GM21529 (cell line): ENCODE results near the gene RPS21.
"Not testable (repeated sequence)": the region's sequence is repeated elsewhere in the genome, so short reads cannot be mapped to it uniquely, and the experiment has no call there.

Source experiments
- ATAC-seq: cut with Tn5 transposase; IDR thresholded peaks from one replicate; pipeline ENCODE4 v1.9.1; 2021; ENCODE audit not compliant: unreplicated experiment

RPS21 gene

DNA sequence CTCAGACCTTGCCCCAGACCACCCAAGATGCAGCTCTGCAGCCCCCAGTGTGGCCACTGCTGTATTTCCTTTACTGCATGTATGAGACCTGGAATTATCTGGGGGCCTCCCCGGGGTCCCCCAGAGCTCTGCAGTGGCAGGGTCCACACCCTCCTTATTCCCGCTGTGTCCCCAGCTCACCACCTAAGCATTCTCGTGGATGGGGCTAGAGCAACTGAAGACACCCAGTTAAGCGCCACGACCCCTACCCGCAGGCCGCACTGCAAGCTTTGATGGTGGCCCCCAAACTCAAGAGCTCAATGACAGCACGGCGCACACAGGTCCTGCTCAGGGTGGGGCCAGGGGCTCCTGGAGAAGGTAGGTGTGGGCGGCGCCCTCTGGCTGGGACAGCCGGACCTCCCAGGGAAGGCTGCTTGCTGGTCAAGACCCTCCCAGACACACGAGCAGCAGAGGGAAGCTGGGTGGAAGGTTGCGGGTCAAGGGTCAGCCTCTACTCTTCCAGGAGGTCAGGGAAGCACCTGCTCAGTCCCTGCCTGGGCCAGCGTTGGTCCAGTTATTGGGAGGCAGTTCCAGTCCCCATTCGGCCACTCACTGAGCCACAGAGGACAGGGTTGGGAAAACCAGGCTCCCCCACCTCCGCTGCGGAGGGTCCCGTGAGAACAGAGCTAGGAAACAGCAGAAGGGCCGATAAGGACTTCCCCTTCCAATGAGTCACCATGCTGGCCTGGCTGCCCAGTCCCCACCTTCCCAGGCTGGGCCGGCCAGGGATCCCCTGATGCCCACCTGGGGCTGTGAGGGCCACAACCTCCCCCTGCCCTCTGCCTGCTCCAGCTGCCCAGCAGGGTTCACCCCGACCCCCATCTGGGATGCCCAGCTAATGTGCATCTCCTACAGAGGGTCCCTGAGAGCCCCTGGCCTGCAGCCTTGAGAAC lies 22.7 kb upstream of the RPS21 start:
- ATAC-seq = no peak

DNA sequence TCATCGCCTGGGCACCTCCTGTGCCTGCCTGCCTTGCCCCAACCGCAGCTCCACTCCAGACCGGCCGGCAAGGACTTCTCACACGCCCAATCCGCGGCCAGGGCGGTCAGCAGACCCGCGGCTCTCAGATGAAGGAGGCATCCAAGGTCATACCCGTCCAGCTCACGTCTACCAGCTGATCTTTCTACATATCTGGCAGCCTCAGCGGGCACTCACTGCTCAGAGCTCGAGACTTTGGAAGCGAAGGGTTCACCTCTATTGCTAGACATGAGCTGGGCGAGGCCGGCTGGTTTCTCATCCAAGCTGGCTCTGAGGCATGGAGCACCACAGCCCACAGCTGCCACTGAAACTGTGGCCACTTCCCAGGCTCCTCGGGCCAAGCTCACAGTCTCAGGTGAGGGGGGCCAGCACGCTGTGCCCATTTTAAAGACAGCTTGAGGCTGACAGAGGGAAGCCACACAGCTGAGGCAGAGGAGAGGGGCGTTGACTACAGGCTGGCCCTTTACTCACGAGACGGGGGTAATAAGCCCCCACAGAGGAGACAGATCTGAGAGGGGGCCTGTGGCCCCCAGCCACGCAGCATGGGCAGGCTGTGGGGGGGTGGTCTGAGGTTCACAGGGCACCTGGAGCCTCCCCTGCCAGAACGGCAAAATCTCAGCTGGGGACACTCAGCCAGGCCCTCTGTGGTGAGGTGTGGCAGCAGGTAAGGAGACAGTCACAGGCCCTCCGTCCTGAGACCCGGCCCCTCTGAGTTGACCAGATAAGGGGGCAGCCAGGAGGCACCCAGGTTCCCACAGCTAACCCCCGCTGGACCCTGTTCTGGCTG lies 21.8 kb upstream of the RPS21 start:
- no peak for ATAC-seq

DNA sequence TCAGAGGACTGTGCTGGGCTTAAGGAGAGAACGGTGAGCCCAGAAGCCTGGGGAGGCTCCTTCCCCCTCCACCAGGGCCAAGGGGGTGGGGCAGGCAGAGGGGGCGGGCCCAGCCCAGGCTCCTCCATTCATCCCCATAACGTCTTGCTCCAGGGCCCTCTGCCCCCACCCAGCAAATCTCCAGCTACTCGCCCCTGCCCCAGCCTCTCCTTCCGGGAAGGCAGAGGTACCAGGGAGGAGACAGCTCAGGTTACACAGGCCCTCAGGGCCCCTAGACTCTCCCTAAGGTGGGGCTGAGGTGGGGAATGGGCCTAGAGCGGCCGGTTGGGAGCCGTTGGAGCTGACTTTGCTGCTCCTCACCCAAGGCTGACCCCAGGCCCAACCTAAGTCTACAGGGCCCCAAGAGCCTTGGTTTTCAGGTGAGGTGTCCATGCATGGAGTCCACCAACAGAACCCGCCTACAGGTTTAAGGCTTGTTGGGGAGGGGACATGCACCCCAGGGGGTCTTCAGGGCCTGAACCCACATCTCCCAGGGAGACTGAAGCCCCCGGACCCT lies 21.0 kb upstream of the RPS21 start:
- no peak for ATAC-seq

DNA sequence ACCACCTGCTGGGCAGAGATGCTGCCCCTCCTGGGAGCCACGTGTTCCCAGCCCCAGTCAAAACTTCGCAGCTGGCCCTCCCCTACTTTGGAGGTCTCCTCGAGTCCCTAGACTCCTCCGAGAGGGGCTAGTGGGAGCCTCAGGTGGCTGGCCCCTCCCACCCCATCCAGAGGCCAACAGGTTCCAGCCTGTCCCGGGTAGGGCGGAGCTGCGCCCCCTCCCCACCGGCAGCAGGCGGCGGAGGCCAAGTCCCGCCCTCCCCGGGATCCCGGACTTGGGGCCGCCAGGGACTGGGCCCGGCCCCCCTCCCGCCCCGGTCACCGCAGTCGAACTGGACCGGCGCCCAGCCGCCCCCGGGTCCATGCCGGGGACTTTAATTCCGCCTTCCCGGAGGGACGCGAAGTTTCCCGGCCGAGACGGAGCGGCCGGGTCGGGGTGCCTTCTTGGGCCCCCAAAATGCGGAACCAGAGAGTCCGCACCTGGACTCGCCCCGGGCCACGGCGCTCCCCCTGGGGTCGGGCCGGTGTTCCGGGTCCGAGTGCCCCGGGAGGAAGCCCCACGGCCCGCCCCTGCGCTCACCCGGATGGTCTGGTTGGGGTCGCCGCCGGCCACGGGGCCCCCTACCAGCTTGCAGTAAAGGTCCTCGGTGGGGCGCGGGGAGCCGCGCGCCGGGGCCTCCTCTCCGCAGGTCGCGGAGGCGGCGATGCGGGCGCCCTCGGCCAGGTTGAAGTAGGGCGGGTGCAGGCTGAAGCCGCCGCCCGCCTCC lies 20.4 kb upstream of the RPS21 start:
- ATAC-seq = no peak

DNA sequence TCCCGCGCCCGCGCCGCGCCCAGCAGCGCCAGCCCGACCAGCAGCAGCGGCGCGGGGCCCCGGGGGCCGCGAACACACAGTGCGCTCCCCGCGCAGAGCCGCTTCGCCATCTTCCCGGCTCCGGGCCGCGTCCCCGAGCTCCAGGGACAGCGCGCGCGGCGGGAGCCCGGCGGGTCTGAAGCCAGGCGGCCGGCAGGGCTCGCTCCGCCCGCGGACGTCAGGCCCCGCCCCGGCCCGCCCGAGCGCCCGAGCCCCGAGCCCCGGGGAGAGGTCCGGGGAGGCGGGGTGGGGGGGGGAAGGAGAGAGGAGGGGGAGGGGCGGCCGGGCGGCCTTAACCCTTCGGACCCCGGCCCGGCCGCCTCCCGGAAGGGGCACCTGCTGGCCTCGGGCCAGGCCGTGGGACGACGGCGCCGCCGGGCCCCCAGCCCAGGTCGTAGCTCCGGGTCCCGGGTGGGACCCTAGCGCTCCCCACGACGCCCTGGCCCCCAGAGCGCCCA lies 19.7 kb upstream of the RPS21 start, which contains the start of gene LAMA5:
Gene LAMA5, minus strand, starts transcription at position 177 of the 497 bp plus-strand sequence. Its CDS starts 67 bp downstream, at position 110.
- ATAC-seq = no peak

DNA sequence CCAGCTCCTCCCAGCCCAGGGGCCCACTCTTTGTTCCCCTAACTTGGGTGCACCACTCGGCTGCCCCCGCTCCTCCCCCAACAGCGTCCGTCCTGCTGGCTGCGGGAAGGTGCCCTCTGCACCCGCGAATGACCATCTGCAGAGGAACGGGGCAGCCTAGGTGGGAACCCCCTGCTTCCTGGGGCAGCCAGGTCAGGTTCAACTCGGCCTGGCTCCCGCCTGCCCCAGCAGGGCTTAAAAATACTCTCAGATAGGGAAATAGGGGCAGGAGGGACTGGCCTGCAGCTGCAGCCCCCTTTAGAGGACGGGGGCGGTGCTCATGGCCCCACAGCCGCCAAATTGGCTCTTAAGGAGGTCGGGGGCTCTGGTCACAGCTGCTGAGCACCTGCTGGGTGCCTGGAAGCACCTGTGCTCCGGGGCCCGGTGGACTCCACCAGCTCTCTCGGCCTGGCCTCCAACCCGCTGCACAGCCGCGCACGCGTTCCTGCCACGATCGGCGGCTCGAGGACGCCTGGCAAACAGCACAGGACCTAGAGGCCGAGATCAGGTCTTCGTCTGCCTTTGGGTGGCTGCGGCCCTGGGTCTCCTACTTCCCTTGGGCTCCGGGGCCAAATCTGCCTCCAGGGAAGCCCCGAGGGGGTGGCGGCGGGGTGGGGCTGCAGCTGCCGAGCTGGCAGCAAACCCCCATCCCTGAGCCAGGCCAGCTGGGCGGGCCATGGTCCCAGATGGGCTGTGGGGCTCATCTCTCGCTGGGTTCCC lies 19.1 kb upstream of the RPS21 start:
- no peak for ATAC-seq

DNA sequence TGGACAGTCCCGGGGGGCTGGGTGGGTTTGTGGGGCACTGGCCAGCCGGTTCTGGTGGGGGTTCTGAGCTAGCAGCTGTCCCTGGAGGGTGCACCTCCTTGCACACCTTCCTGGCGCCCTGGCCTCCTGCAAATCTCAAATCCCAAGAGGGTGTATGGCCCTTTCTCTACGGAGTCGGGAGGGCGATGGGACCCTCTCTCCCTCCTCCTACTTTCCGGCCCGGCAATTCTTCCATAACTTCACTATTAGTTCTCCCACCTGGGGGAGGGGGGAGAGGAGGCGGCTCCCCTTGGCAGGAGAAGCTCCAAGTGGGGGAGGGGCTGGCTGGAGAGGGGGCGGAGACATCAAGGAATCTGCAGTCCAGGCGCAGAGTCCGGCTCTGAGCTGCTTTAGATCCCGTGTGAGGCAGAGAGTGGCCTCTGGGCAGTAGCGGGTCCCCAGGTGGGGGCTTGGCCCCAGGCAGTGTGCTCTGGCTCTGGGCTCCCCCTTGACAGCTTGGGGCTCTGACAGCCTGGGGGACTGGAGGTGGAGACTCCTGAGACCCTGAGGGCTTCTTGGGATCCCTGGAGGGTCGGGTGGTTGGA lies 18.4 kb upstream of the RPS21 start:
- no peak for ATAC-seq

DNA sequence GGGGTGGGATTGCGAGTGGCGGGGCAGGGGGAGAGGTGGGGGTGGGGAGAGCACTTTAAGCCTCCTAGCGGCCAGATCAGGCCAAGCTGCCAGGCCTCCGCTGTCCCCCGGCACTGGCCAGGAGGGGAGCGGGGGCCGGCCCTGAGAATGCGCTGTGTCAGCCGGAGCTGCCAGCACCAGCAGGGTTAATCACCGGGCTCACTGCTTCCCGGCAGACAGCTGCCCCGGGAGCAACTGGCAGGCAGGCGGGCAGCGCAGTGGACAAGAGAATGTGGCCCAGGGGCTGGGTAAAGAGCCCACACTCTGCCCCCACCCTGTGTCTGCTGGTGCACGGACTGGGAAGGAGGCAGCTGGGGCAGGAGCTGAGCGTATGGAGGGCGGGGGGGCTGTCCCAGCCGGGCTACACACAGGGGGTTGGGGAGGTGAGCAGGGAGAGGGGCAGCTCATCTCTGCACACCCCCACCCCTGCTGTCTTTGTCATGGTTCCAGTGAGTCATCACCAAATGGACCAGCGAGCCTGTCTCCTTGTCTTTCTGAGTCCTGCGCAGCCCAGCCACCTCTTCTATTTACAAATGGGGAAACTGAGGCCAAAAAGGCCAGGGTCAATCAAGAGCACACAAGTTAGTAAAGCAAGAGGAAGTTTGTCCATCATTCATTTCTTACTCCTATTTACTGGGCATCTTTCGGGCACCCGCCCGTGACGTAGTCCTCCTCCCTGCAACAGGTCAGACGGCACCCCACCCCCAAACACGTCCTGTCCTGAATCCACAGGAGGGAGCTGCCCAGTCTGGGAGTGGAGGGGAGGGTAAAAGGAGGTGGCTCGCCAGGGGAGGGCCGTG lies 17.7 kb upstream of the RPS21 start:
- no peak for ATAC-seq

DNA sequence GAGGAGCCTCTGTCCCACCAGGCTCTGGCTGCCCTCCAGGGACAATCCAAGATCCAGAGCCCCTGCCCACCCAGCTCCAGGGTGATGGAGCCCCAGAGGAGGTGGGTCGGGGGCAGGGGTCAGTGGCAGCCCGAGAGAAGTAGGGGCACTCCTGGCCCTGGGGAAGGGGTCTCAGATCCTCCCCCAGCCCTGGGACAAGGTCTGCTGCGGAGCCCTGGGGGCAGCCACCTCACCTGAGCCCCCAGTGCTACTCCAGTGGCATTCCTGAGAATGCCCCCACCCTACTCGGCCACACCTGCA lies 17.1 kb upstream of the RPS21 start:
- ATAC-seq = no peak

DNA sequence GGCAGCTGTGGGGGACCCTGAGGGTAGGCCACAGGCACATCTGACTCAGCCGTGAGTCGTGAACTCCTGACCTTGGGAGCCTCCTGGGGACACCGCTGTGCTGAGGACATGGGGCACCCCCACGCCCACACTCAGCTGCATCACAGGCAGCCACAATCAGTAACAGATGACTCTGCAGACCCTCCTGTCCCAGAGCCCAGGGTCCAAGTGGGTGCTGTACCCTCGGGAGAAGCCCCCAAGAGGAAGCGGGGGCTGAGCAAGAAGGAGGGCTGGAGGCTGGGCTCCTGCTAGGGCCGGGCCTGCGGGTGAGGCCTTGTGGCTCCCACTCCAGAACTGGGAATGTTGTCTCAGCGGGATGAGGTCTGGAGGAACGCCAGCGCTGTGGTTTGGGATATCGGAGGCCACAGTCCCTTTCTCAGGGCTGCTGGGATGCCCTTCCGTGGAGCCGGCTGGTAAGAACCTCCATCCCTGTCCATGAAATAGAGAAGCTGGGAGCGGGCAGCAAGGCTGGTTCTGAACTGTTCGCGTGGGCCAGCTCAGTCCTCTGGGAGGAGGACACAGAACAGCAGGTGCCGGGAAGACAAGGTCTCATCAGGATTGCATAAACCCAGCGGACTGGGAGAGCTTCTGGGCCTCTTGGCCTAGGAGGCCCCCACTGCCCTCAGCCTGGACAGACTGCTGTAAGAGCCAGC lies 16.6 kb upstream of the RPS21 start:
- ATAC-seq = peak; percentile 36

DNA sequence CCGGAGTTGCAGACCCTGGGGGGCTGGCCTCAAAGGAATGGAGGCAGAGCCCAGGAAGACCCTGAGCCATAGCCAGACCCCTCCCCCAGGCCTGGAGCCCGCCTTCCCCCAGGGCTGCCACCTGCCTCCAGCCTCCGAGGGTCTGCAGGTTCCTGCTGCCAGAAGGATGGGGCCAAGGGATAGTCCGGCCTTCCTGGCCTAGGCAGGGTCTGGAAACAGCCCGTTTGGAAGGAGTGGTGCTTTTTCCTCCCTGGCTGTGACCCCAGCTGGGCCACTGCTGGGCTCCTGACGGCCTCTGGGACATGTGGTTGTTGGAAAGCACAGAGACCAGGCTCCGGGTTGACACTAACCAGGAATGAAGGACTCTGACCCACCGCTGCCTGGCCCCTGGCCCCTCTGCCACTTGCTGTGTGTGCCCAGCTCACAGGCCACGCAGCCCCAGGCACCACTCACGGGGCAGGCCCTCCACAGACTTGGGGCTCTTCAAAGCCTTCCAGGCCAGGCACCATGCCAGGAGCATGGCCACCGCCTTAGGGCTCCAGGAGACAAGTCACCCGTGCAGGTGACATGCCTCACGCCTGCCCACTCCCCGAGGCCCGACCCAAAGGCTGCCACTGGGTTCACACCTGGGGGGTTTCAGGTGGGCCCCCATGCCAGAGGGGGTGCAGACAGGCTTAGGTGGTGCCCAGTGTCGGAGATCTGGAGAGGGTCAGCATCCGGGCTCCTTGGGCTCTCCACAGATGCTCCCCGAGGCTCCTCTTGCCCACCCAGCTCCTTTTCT lies 15.9 kb upstream of the RPS21 start:
- ATAC-seq = no peak

DNA sequence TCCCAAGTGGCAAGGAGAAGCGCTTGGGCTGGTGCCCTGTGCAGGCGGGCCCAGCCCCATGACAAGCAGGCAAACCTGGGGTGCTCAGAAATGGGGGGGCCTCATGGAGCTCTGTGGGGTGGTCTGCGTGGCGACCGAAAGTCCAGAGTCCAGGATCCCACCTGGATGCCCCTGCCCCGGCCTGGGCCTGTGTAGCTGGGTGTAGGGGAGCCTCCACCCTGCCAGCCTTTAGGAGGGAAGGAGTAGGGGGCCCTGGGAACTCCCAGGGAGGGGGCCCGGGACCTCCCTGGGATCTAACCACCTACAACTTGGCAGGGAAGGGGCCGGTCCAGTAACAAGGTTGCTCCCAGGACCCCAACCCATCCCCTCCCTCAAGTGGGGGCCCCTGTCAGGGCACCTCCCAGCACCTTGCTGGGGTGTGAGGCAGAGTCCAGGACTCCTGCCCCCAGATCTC lies 15.3 kb upstream of the RPS21 start:
- no peak for ATAC-seq

DNA sequence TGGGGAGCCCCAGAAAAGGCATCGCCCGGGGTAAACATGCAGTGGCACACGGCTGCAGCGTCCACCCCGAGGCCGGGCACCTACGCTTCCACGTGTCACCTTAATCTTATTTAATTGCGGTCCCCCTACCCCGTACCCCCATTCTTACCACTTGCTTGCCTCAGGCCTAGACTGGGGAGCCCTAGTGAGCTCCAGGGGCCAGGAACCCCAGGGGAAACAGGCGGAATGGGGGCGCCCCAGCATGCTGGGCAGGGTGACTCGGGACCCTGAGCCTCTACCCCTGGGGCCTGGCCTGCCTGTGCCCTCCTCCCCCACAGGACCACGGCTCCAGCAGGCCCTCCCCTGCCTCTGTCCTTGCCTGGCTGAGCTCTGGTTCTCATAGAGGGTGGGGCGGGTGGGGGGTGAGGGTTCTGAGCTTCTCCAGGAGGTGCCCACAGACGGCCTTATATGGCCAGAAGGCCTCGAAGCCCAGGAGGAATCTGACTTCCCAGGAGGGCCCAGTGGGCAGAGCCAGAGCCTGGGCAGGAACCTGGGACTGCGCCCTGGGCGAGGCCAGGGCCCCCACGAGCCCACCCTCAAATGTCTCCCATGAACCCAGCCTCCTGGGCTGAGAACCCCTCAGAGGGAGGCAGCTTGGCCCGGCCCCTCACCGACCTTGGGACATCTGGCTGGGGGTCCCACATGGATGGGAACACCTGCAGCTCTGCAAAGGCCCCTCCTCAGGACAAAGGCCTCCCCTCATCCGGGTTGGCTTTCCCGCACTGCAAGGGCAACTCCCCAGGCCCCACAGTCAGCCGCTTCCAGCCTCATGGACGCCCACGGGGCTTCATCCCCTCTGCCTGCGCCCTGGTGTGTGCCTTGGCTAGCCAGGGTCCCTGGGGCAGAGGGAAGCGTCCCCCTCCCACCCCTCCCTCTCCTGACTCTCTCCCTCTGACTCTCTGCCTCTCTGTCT lies 14.6 kb upstream of the RPS21 start:
- no peak for ATAC-seq

DNA sequence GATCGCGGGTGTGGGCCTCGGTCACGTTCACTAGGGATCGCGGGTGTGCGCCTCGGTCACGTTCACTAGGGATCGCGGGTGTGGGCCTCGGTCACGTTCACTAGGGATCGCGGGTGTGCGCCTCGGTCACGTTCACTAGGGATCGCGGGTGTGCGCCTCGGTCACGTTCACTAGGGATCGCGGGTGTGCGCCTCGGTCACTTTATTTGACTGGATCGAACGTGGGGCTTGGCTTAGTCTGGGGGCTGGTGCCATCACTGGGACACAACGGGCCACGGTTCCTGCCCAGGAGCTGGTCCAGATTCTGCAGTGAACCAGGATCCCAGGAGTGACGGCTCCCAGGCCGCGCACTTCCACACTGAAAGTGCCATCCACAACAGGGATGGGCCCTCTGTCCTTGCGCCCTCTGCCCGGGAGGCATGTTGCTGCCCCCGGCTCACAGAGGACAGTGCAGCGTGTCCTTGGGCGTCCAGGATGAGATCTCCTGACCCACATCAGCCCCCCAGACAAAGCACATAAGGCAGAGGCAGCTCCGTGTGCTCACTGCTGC lies 13.2 kb upstream of the RPS21 start:
- not testable (repeated sequence) for ATAC-seq

DNA sequence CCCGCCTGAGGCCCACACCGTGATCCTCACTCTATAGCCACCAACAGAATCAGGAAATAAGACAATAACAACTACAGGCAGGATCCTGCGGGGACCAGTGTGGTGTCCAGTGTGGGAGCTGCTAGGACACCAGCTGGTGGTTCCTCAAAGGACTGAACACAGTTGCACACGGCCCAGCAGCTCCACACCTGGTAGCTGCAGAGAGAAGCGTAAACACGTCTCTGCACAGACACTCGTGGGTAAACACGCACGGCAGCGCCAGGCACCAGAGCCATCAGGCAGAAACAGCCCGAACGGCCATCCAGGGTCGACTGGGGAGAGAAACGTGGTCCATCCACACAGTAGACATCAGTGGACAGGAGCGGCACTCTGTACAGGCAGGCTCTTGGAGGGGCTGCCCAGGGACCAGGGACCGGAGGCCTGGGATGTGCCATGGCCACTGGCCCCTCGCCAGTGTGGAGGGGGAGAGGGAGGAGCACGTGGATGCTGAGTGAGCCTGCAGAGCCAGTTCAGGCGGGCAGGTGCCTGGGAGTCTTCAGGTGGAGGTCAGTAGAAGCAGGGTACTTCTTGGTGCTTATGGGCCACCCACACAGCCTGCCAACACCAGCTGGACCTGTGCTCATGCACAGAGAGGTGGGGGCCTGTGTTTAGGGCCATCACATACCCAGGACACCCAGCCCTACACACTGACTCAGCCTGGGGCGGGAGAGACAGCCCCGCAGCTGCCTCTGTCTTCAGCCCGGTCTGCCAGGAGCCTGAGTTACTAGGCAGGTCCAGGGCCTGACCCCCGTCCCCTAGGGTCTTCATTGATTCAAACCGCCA lies 12.4 kb upstream of the RPS21 start:
- ATAC-seq = no peak
